ENCODE data around the gene DNAJC21.

DNA sequence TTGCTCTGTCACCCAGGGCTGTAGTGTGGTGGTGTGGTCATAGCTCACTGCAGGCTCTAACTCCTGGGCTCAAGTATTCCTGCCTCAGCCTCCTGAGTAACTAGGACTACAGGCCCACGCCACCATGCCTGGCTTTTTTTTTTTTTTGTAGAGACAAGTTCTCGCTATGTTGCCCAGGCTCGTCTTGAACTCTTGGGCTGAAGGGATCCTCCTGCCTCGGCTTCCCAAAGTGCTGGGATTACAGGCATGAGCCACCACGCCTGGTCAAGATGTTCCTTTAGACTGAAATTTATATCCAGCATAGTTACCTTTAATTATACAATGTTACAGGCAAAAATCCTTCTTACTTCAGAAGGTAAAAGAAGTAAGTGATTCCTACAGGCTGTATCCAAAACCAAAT is 1.6 kb upstream of the DNAJC21 start:
- TF ChIP-seq, protein P1, sequence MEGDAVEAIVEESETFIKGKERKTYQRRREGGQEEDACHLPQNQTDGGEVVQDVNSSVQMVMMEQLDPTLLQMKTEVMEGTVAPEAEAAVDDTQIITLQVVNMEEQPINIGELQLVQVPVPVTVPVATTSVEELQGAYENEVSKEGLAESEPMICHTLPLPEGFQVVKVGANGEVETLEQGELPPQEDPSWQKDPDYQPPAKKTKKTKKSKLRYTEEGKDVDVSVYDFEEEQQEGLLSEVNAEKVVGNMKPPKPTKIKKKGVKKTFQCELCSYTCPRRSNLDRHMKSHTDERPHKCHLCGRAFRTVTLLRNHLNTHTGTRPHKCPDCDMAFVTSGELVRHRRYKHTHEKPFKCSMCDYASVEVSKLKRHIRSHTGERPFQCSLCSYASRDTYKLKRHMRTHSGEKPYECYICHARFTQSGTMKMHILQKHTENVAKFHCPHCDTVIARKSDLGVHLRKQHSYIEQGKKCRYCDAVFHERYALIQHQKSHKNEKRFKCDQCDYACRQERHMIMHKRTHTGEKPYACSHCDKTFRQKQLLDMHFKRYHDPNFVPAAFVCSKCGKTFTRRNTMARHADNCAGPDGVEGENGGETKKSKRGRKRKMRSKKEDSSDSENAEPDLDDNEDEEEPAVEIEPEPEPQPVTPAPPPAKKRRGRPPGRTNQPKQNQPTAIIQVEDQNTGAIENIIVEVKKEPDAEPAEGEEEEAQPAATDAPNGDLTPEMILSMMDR (IDR thresholded peaks at IDR 0.05; ENCODE audit: insufficient read depth, low read length, poor library complexity, severe bottlenecking): no peak
- no peak for TF ChIP-seq EZH2phosphoT487 (conservative IDR thresholded peaks at IDR 0.05; ENCODE audit: low read length)
